NCI-H82 (cell line): ENCODE results near the gene PTPRM.
"Not testable (repeated sequence)": the region's sequence is repeated elsewhere in the genome, so short reads cannot be mapped to it uniquely, and the experiment has no call there.

ENCODE experiments used
- DNase-seq: peaks from one replicate; lab custom pipeline; 2025; lab: John Stamatoyannopoulos, UW

Gene PTPRM

DNA sequence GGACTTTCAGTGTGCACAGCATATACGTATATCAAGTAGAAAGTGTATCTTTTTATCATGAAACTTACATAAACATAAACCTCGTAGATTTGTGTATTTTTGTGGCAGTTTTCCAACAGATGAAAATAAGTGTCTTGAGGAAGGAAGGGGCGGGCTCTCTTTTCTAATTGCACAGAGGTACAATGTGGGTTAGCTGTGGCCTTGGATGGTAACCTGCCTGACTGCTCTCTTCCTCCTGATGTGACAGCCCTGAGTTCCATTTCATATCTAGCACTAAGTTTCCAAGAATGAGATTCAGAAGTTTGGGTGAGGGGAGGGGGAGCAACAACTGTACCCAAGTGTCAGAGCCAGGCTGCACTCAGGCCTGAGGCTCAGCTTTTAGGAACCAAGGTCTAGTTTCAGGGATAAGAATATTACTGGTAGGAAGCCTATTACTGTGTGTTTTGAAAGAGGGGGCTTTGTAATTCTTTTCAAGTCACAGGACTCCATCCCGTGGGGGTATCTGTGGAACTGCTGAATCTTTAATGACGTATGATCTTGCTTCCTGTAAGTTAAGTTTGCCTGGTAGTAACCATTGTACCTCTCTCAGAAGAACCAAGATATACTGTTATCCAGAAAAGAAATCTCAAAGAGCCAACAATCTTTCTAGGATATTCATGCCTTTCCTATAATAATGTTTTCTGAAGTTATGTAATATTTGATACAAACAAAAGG, 483.7 kb downstream of the PTPRM start:
- DNase-seq: no peak

GRCh38 chr18:8051453-8051852, 484.3 kb downstream of the PTPRM start:
- DNase-seq: no peak

GRCh38 chr18:8052237-8052701, 485.2 kb downstream of the PTPRM start:
- DNase-seq: no peak

GRCh38 chr18:8056723-8057122, 489.6 kb downstream of the PTPRM start:
- no peak for DNase-seq

- DNase-seq: not testable (repeated sequence)
Measured at GRCh38 chr18:8063152-8063551, 496.0 kb downstream of the PTPRM start.

GRCh38 chr18:8063733-8064132, 496.6 kb downstream of the PTPRM start:
- DNase-seq: no peak

GRCh38 chr18:8065284-8065683, 498.2 kb downstream of the PTPRM start:
- DNase-seq: no peak

GRCh38 chr18:8065773-8066172, 498.7 kb downstream of the PTPRM start:
- no peak for DNase-seq

- no peak for DNase-seq
Measured at GRCh38 chr18:8069708-8070107, 502.6 kb downstream of the PTPRM start.

DNA sequence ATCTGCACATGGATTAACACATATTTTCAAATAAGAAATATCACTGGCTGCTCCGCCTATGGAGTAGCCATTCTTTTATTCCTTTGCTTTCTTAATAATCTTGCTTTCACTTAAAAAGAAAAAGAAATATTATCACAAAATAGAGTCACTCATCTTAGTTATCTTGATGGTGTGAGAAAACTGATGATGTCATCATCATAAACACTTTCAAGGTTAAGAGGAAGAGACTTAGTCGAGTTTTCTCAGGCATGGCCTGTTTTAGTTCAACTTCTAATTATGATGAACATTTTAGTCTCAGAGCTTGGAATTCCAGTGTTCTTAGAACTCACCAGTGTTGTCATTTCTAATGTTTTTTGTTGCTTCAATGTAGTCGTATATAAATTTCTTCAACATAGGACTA, 506.1 kb downstream of the PTPRM start:
- no peak for DNase-seq

DNA sequence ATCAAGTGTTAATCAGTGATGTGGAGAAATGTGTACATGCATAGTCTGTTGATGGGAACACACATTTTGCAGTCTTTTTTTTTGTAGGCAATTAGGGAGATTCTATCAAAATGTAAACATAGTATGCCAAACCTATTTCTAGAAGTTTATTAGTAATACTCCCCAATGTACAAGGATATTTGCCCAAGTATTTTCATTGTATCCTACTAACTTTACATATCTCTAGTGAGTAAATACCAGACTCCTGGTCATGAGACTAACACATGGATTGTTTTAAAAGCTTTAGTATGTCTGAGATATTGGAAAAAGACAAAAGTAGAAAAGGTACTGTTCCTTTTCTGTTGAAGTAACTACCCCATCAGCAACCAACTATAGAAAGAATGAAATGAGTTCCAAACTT, 513.0 kb downstream of the PTPRM start:
- DNase-seq: no peak

DNA sequence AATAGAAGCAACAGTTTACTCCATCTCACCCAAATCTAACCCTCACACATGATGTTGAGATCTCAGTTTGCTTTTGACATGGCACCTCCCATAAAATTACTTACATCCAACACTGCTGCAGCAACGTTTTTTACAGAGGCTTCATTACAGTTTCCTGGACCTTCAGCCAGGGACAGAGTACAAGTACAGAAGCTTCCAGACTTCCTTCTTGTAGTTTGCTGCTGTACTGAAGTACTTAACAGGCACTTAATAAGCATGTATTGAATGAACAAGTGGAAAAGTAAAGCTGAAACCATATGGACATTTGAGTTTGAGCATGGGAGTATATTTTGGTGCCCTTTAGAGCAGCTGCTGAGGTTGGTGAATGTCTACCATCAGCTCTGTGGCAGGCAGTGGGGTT, 514.2 kb downstream of the PTPRM start:
- no peak for DNase-seq

- no peak for DNase-seq
Measured at GRCh38 chr18:8081872-8082553, 514.9 kb downstream of the PTPRM start.

DNA sequence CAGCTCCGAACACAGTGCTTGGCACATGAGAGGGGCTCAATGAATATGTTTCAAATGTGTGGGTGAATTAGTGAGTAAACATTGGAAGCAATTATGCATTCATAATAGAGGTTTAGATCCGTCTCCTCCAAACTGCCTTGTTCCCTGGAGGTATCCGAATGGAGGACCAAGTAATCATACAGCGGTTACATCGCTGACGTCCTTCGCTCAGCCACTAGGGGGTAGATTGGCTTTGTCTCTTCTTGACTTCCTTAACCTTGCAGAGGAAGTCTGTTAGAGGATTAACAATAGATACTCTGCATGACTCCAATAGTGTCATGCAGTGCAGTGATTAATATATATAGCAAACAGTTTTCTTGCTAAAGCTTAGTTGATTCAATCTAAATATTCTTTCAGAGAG, 517.0 kb downstream of the PTPRM start:
- peak; percentile 79 for DNase-seq

DNA sequence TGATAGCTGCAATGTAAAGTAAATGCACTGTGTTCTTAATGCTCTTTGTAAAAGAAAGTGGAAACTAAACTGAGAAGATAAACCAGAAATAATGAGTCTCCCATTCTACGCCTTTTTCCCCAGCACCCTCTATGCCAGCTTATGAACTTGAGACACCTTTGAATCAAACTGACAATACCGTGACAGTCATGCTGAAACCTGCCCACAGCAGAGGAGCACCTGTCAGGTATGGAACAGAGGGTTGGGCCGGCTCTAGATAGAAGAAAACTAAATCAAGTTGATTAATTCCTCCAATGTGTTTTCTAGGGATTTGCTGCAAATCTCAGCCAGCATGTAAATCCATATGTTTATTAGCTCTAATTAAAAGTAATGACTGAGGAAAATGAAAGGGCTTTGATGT, 521.5 kb downstream of the PTPRM start:
- peak; percentile 18 for DNase-seq

GRCh38 chr18:8091035-8091434, 523.9 kb downstream of the PTPRM start:
- no peak for DNase-seq

- DNase-seq: no peak
Measured at GRCh38 chr18:8095947-8096570, 528.9 kb downstream of the PTPRM start.

DNA sequence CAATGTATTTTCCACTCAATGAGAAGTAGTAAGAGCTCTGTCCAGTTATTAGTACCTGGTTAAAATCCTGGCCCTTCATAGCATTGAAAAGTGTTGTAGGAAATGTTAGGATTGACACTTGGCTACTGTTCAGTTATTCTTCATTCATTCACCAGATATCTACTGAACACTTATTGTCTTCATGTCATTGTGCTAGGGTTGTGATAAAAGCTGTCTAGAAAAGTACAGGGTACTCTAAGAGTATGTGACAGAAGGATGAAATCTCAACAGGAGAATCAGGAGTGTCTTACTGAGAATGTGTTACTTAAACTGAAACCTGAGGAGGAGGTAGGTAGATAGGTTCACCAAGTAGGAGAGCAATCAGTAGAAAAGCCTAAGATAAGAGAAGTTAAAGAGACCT, 530.3 kb downstream of the PTPRM start:
- DNase-seq: no peak

- DNase-seq: no peak
Measured at GRCh38 chr18:8097927-8098326, 530.8 kb downstream of the PTPRM start.

DNA sequence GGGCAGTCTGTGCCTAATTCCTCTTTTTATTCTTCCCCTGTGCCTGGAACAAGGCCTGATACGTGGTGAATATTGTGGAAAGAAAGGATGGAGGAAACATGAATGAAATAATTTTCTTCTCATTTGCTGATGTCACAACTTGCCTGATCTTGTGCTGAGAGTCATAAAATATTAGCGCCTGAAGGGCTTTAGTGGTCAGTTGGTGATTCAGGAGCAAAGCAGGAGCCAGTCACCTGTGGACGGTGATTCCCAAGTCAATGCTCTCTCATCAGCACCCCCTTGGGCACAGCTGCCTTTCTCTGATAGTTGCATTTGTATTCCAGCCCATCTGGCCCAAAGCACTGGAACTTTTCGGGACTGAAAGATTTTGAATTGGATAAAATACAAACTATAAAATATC, 539.5 kb downstream of the PTPRM start:
- no peak for DNase-seq

GRCh38 chr18:8107426-8107825, 540.3 kb downstream of the PTPRM start:
- DNase-seq: no peak

GRCh38 chr18:8114480-8114879, 547.4 kb downstream of the PTPRM start:
- no peak for DNase-seq

- DNase-seq: no peak
Measured at GRCh38 chr18:8116341-8117005, 549.4 kb downstream of the PTPRM start.
